Astrocyte (in vitro differentiated cells and primary cell): ENCODE results near the gene SRSF9. TPM values are rescaled to one million over a fixed set of nuclear protein-coding genes. Genes with fewer than 3 reads are reported as not detected.

Source experiments
- DNase-seq: peaks from one replicate; pipeline ENCODE4 v3.0.0-alpha.2; 2010; ENCODE audit warnings: low read depth
- FAIRE-seq: peaks from 2 replicates; lab custom pipeline; 2011; peaks lifted over from hg19 to GRCh38; lab: Jason Lieb, UNC
- H2AFZ ChIP-seq: 2 replicates; pipeline ENCODE4 v1.6.0; 2012; ENCODE audit warnings: low read depth, low read length, inconsistent platforms
- H3K27ac ChIP-seq: 2 replicates; pipeline ENCODE4 v1.5.1; 2011; ENCODE audit warnings: low read depth, low read length, inconsistent platforms
- H3K27me3 ChIP-seq: 2 replicates; pipeline ENCODE4 v1.6.0; 2011; ENCODE audit warnings: low read length, inconsistent platforms; ENCODE audit not compliant: insufficient read depth
- H3K36me3 ChIP-seq: 2 replicates; pipeline ENCODE4 v1.5.1; 2011; ENCODE audit warnings: low read length, inconsistent platforms; ENCODE audit not compliant: insufficient read depth
- H3K4me1 ChIP-seq: 2 replicates; pipeline ENCODE4 v1.5.1; 2011; ENCODE audit warnings: low read length, inconsistent platforms; ENCODE audit not compliant: insufficient read depth
- H3K4me2 ChIP-seq: 2 replicates; pipeline ENCODE4 v1.6.0; 2012; ENCODE audit warnings: low read length, inconsistent platforms
- H3K4me3 ChIP-seq: 2 replicates; pipeline ENCODE4 v1.5.1; 2011; ENCODE audit warnings: low read depth, mild to moderate bottlenecking, low read length, inconsistent platforms; ENCODE audit not compliant: insufficient read depth
- H3K79me2 ChIP-seq: 2 replicates; pipeline ENCODE4 v1.6.0; 2012; ENCODE audit warnings: mild to moderate bottlenecking, low read length, inconsistent platforms; ENCODE audit not compliant: insufficient read depth
- H3K9ac ChIP-seq: 2 replicates; pipeline ENCODE4 v1.6.0; 2012; ENCODE audit warnings: mild to moderate bottlenecking, low read length, inconsistent platforms
- H3K9me3 ChIP-seq: 2 replicates; pipeline ENCODE4 v1.5.1; 2012; ENCODE audit warnings: low read depth, mild to moderate bottlenecking, low read length, inconsistent platforms; ENCODE audit not compliant: insufficient read depth
- H4K20me1 ChIP-seq: 2 replicates; pipeline ENCODE4 v1.6.0; 2012; ENCODE audit warnings: low read length, inconsistent platforms; ENCODE audit not compliant: insufficient read depth
- H3K27ac Mint-ChIP-seq: one replicate; pipeline ENCODE4 v1.8.0; 2021; ENCODE audit warnings: mild to moderate bottlenecking, mixed read lengths; ENCODE audit not compliant: unreplicated experiment
- H3K27me3 Mint-ChIP-seq: one replicate; pipeline ENCODE4 v1.8.0; 2021; ENCODE audit warnings: low read depth, mixed read lengths; ENCODE audit not compliant: unreplicated experiment
- H3K36me3 Mint-ChIP-seq: one replicate; pipeline ENCODE4 v1.8.0; 2021; ENCODE audit warnings: low read depth, mixed read lengths; ENCODE audit not compliant: unreplicated experiment
- H3K4me1 Mint-ChIP-seq: one replicate; pipeline ENCODE4 v1.8.0; 2021; ENCODE audit warnings: low read depth, mixed read lengths; ENCODE audit not compliant: unreplicated experiment
- H3K4me3 Mint-ChIP-seq: one replicate; pipeline ENCODE4 v1.8.0; 2021; ENCODE audit warnings: mild to moderate bottlenecking, moderate library complexity, mixed read lengths; ENCODE audit not compliant: unreplicated experiment
- H3K9me3 Mint-ChIP-seq: one replicate; pipeline ENCODE4 v1.8.0; 2021; ENCODE audit warnings: mild to moderate bottlenecking, mixed read lengths; ENCODE audit not compliant: unreplicated experiment
- CTCF ChIP-seq: IDR thresholded peaks from 2 replicates; pipeline ENCODE4 v1.5.1; 2011; ENCODE audit warnings: low read depth, mild to moderate bottlenecking, inconsistent platforms, low read length, moderate library complexity; ENCODE audit not compliant: insufficient read depth
- EZH2 ChIP-seq: IDR thresholded peaks from 2 replicates; pipeline ENCODE4 v1.6.1; 2012; ENCODE audit warnings: mild to moderate bottlenecking, low read length, inconsistent platforms; ENCODE audit not compliant: insufficient read depth
- total RNA-seq: library from RNA; stranded (reverse); gene quantifications from 2 replicates; pipeline ENCODE4 v1.2.1, GENCODE V29; 2021

SRSF9 gene
- total RNA-seq, 1 donor from 2014 or later: 223 TPM

- H3K4me3 Mint-ChIP-seq: no peak overlapping the region
- H3K79me2 ChIP-seq: no peaks in the 10 kb centered on the region
Measured at GRCh38 chr12:120481022-120481767, 11.6 kb upstream of the SRSF9 start.

GRCh38 chr12:120480211-120480610 is 10.7 kb upstream of the SRSF9 start:
- no peak overlapping the region for H3K9ac ChIP-seq
- no peaks in the 10 kb centered on the region for H3K9me3 Mint-ChIP-seq
- H3K36me3 ChIP-seq: no peaks in the 10 kb centered on the region
- H3K4me1 ChIP-seq: no peaks in the 10 kb centered on the region
- TF ChIP-seq EZH2 (no peak), CTCF (no peak)
- H3K4me3 Mint-ChIP-seq: no peak overlapping the region
- H4K20me1 ChIP-seq: peaks cover 5% of the 10 kb centered on the region
- DNase-seq: no peak
- peaks cover 2% of the 10 kb centered on the region for H3K79me2 ChIP-seq
- H3K4me2 ChIP-seq: no peak overlapping the region
- no peak for FAIRE-seq
- no peaks in the 10 kb centered on the region for H3K9me3 ChIP-seq
- H3K27me3 ChIP-seq: no peaks in the 10 kb centered on the region
- no peaks in the 10 kb centered on the region for H3K27me3 Mint-ChIP-seq
- H3K4me3 ChIP-seq: no peak overlapping the region
- no peak overlapping the region for H3K27ac ChIP-seq
- H3K36me3 Mint-ChIP-seq: peaks cover 8% of the 10 kb centered on the region
- H2AFZ ChIP-seq: no peak overlapping the region
- peaks cover 8% of the 10 kb centered on the region for H3K4me1 Mint-ChIP-seq
- no peak overlapping the region for H3K27ac Mint-ChIP-seq

More at GRCh38 chr12:120481022-120481767, 11.6 kb upstream of the SRSF9 start:
- no peaks in the 10 kb centered on the region for H3K27me3 Mint-ChIP-seq
- Histone ChIP-seq H3K9me3 (no peaks in the 10 kb centered on the region), H3K9ac (no peak overlapping the region), H3K4me2 (no peak overlapping the region), H3K36me3 (no peaks in the 10 kb centered on the region), H3K27ac (no peak overlapping the region), H3K27me3 (no peaks in the 10 kb centered on the region), H4K20me1 (peaks cover 5% of the 10 kb centered on the region), H2AFZ (no peak overlapping the region), H3K4me1 (no peaks in the 10 kb centered on the region), H3K4me3 (no peak overlapping the region)
- TF ChIP-seq CTCF (no peak), EZH2 (no peak)
- peaks cover 2% of the 10 kb centered on the region for H3K4me1 Mint-ChIP-seq
- H3K27ac Mint-ChIP-seq: no peak overlapping the region
- H3K36me3 Mint-ChIP-seq: peaks cover 8% of the 10 kb centered on the region
- FAIRE-seq: no peak
- no peaks in the 10 kb centered on the region for H3K9me3 Mint-ChIP-seq
- DNase-seq: no peak

GRCh38 chr12:120479458-120479857 is 9.9 kb upstream of the SRSF9 start:
- peaks cover 8% of the 10 kb centered on the region for H3K36me3 Mint-ChIP-seq
- DNase-seq (no peak), FAIRE-seq (no peak)
- Histone ChIP-seq H3K79me2 (peaks cover 4% of the 10 kb centered on the region), H3K9me3 (no peaks in the 10 kb centered on the region), H3K4me3 (no peak overlapping the region), H3K4me2 (no peak overlapping the region), H3K4me1 (peaks cover 5% of the 10 kb centered on the region), H4K20me1 (peaks cover 5% of the 10 kb centered on the region), H3K27me3 (no peaks in the 10 kb centered on the region), H3K36me3 (no peaks in the 10 kb centered on the region), H2AFZ (no peak overlapping the region), H3K9ac (no peak overlapping the region), H3K27ac (no peak overlapping the region)
- no peak overlapping the region for H3K27ac Mint-ChIP-seq
- peaks cover 16% of the 10 kb centered on the region for H3K4me1 Mint-ChIP-seq
- no peak overlapping the region for H3K4me3 Mint-ChIP-seq
- no peaks in the 10 kb centered on the region for H3K9me3 Mint-ChIP-seq
- no peaks in the 10 kb centered on the region for H3K27me3 Mint-ChIP-seq
- TF ChIP-seq CTCF: no peak
- TF ChIP-seq EZH2: no peak
